GM10847 (cell line): ENCODE data around the gene CNTNAP2.

Experiments used
- POLR2A ChIP-seq: IDR thresholded peaks from 2 replicates; pipeline ENCODE4 v1.6.1; 2011; ENCODE audit not compliant: insufficient read length; ENCODE audit errors: extremely low read depth

The CNTNAP2 gene

DNA sequence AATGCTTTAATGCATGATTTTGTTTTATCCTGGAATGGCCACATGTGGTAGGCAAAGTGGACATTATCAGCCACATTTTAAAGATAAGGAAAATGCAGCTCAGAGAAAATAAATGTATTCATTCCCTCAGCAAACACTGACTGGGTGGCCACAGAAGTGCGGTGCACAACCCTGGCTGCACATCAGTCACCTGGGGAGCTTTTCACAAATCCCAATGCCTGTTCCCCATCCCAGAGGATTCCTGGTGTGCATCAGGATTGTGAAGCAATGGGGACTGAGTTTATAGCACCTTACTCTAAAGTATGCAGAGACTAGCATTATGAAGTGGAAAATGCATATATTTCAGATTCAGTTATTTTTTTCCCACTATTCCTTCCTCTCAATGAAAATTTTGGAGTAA is 2280.5 kb downstream of the CNTNAP2 start:
- TF ChIP-seq POLR2A: no peak

DNA sequence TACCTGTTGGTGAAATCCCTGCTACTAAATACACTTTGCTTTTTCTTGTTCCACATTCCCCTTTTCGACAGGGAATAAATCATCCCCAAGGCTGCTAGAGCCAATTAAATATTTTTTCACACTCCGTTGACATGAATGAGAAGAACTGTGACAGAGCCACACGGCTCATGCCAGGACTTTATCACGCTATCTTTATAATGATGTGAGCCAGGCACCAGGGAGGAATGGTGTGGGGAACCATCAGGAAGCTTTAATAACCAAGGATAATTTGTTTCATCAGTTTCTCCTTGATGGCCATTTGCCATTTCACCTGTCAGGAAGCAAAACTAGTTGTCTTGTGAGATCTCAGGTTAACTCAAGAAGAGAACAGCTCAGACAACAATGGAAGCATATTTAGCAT is 2280.9 kb downstream of the CNTNAP2 start:
- TF ChIP-seq POLR2A: no peak

DNA sequence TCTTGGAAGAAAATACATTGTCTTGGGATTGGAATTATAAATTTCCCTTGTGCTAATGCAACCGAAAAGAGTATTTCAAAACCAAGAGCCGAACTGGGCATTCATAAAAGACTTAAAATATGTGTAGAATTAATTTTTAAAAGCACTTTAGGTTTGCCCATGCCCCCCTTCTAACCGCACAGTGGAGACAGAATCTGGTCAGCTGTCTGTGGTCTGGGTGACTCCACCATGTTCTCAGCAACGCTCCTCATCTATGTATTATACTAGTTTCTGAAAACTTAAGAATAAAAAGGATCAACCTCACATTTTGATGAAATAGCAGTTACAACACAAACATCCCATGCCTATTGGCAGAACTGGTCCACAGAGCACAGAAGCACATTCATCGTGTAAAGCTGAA is 2281.4 kb downstream of the CNTNAP2 start:
- TF ChIP-seq POLR2A: no peak

DNA sequence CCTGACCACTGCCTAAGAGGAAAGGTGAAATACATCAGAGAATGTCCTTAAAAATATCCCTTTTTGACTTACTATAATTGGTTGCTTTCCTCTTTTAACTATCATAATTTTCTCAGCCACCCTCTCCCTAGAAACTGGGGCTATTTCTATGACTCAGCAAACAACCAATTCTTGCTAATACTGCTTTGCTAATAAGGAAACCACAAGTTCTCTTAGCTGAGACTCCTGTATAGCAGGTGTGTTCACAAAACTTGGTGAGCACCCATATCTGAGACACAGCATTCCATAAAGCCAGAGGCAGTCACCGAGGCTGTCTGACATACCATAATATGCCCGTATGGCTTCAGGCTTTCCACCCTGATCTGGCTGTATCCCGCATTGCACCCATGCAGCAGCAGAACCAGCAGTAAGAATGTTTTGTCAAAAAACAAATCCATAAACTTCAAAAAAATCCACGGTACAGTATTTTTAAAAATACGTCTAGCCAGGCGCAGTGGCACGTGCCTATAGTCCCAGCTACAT is 2282.3 kb downstream of the CNTNAP2 start:
- TF ChIP-seq POLR2A: no peak

DNA sequence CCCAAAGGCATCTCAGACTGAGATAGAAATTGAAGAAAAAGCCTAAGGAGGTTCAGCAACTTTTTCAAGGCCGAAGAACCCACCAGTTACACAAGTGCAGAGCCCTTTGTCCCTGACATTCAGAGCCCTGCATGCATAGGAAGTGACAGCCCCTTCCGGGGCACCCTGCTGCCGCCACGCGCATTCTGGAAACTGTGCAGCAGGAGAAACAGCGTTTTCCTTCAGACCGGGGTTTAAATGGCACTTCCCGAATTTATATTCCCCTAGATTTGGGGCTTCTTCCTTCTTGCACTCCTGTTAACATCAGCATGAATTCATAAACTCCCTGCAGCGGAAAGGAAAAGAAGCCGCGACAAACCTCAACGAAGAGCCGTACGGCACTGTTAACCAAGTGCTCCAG is 2283.5 kb downstream of the CNTNAP2 start:
- no peak for TF ChIP-seq POLR2A

DNA sequence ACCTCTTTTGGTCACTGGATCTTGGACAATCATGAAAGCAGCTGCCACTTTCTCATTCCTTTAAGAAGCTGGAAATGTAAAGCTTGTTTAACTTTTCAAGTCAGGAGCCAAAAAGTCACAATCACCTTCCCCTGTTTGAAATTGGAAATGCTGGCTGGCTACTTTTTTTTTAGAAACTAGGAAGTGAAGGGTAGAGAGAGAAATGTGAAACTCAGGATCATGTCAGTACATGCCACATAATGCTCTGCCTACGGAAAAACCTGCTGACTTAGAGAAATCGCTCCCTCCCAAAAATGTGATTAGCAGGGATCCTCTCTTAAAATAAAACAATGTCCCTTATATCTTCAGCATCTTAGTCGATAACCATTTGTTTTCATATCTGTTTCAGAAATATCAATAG is 2285.6 kb downstream of the CNTNAP2 start:
- no peak for TF ChIP-seq POLR2A

DNA sequence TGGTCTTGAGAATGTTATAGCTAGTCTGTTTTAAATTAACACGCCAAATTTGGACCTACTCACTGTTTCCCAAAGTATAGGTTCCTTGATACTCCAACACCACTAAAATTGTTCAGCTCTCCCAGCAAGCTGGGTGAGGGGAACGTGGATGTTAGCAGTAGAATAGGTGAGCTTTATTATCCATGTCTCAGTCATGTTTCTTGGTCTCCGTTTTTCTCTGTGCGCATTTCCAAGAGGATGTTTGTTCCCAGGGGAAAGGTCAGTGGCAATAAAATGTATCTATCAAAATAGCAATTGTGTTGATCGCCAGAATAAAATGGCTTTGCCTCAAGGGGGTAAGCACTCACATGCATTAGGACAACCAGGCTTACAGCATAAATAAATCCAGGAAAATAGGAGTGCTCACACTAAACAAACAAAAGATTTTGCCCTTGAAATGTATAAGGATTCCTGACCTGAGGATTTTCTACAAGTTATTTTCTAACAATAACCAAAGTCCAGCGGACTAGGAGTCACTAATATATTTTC is 2286.9 kb downstream of the CNTNAP2 start:
- TF ChIP-seq POLR2A: no peak

DNA sequence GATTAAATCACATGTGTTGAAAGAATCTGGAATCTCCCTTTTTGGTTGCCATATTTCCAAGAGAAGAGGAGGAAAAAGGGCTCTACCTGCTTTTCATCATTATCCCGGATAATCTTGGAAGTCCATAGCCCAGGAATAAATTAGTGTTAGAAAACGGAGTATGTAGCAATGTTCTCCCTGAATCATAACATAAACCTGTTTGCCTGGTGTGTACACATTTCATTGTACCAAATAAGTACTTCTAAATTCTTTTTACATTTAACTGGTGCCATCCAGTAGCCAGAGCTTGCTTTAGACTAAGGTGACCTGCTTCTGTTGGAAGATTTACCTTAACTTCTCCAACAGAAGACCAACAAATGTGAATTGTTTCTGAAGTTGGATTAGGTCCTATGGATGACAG is 2291.7 kb downstream of the CNTNAP2 start:
- no peak for TF ChIP-seq POLR2A

DNA sequence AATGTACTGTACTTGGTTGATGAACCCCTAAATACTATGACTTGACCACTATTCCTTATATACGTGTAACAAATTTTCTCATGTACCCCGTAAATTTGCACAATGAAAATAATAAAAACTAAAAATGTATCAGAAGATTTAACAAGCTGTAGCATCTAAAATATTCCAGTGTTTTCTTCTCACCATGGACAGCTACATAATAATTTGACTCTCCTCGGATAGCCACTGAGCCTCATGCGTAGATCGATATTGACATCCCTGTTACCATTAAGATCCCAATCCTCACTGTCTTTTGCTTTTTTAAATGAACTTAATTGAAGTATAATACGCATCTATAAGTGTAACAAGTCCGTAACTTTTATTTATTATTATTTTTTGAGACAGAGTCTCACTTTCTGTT is 2294.3 kb downstream of the CNTNAP2 start:
- TF ChIP-seq POLR2A: no peak

DNA sequence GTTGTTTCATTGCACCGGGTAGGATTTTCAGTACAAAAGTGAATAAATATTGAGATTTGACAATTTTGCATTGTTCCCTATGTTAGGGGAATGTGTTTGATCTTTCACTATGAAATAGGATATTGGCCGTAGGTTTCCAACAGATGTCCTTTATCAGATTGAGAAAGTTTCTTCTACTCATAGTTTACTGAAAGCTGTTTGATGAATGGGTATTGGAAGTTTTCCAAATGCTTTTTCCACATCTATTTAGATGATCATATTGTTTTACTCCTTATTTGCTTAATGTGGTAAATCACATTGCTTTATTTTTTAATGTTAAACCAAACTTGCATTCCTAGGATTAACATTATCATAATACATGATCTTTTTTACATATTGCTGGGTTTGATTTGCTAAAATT is 2296.1 kb downstream of the CNTNAP2 start:
- no peak for TF ChIP-seq POLR2A

DNA sequence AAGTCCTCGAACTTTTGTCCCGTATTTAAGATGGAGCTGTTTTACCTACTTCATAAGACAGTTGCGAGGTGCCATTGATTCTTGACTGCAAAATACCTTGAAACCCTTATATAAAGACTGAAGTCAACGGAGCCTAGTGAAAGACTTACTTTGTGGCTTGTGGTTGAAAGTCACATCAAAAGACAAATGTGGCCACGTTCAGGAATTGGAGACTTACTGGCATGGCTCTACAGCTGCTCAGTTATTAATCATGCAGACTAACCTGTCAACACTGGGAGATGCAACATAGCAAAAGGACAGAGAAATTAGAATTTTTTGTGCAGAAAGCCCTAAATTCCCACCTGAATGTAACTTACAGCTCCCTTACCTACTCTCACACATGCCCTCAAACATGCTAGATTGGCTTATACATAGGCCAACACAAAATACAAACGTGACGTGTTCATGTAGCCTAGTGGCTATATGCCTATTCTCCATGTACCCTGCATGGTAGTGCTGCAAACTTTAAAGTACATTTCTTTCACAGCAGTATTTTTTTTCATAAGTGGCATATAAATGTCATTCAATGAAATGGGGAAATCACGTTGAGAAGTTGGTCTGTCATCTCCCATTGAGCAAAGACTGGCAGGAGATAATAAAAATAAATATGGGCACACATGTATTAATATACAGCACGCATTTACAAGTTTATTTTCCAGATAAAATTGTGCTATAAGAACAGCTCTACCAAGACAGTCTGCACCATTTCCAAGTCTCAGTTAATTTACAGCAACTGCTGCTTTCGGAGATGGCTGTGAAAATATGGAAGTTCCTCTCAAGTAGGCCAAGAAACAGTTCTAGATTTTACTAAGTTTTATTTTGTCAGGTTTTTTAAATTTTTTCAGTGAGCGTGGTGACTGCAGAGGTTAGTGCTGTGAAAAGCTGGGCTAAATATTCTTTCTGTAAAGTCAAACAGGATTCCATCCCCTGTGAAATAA is 2303.5 kb downstream of the CNTNAP2 start:
- no peak for TF ChIP-seq POLR2A

DNA sequence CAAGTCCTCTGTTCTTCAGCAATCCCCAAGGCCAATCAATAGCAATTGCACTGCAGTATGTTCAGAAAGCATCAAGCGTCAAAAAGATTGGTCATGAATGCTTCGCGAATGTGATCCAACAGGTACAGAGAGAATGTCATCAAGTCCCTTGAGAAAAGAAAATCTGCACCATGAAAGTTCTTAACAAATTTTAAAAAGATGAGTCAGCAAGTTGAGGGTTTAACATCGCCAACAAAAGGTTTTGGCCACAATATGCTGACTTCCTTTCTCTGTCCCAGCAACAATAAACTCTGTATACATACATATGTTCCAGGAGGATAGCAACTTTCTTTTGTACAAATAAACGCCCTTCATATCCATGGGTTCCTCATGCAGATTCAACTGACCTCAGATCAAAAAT is 2305.4 kb downstream of the CNTNAP2 start:
- no peak for TF ChIP-seq POLR2A

DNA sequence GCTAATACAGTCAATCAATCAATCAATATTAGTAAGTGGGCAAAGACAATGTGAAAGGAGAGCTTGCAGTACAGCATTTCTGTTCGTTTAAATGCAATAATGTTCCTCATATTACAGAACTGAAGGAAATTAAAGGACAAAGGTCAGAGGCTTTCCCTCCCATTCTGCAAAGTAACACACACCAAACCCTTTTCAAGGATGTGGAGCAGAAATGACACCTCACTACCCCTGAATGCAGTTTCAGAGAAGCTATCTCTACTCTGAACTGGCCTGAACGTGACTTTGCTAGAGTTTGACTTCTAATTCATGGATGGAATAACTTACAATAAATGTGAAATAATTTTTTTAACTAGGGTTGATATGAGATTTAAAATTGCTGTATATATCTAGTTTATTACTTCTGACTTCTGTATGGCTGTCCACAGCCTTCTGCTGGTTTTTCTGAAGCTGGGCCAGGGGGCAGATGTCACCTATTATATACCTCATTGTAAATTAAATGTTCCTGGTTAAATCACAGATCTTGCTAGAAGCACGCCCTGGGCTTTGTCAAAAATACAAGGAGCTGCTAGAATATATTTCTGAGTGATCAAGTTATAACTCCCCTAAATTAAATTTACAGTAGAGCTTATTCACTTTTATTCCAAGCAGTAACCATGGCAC is 2317.1 kb downstream of the CNTNAP2 start:
- TF ChIP-seq POLR2A: no peak

DNA sequence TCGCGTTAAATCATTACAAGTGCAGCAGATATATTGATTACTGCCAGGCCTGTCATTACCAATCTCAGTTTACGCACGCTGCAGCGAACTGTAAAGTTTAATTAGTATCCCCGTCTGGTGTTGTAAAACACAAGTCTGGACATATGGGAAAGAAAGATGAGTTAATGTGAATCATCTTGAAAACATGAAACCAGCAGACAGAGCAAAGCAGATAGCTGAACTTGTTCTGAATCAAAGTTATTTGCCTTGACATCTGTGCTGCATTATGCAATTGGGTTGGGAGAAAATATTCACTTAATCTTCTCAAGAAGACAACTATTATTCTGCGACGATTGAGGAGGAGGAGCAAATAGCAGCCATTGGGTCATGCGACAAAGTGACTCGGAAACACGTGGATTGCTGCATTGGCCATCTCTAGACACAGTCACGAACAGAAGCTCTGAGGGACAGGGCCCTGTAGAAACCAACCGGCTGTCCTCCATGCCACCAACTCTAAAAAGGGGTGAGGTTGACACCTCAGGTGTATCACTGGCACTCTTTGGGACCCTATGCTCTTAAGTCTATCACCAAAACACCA is 2317.7 kb downstream of the CNTNAP2 start:
- no peak for TF ChIP-seq POLR2A

DNA sequence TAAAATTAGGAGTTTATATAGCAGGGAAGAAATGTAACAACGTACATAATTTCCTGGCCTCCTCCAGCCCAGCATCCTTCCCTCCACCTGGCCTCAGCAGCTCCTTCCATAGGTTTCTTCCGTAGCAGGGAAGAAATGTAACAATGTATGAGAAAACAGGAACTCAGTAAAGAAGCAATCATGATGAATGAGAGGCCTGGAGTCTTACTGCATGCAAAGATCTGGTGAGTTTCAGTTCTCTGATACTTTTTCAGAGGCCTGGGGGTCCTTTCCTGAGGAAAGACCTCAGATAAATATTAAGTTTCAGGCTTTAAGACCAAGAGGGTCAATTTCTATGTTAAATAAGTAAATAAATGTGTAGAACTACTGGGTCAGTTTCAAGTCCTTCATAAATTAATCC is 2318.3 kb downstream of the CNTNAP2 start:
- no peak for TF ChIP-seq POLR2A

DNA sequence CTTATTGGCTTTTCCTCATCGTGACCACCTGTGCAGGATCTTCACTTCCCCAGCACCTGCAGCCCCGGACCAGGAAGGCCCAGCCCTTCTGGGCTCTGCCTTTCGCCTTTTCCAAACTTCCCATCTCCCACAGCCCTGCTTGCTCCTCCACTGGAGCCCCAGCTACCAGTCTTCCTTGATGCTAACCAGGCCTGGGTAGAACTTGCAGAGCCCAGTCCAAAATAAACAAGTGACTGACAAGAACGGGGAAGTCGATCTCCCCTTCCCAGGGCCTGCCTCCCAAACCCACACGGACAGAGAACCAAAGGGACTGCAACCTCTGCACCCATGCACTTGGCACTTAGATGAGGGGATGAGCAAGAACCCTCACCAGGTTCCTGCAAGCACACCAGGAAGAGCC is 2319.1 kb downstream of the CNTNAP2 start:
- TF ChIP-seq POLR2A: no peak

DNA sequence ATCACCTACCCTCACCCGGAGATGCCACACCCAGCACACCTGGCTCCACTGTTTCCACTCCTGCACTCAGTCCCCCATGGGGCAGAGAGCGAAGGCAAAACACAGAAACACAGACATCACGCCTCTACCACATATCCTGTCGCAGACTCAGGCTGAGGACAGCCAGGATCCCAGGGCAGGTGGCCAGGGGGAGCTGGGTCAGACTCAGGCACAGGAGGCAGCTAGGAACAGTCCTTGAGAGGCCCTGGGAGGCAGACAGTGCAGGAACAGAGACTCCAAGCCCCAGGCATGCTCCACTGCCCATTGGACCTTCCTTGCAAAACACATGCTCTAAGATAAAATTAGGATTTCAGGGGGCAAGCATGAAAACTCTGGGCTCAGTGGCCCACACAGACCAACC is 2319.5 kb downstream of the CNTNAP2 start:
- TF ChIP-seq POLR2A: no peak
